GM19463 (cell line): Measurements from ENCODE around the gene CYBA.

ENCODE experiments used
- ATAC-seq: cut with Tn5 transposase; IDR thresholded peaks from one replicate; pipeline ENCODE4 v1.9.1; 2021; ENCODE audit warnings: mild to moderate bottlenecking, moderate library complexity; ENCODE audit not compliant: unreplicated experiment

Gene CYBA

DNA sequence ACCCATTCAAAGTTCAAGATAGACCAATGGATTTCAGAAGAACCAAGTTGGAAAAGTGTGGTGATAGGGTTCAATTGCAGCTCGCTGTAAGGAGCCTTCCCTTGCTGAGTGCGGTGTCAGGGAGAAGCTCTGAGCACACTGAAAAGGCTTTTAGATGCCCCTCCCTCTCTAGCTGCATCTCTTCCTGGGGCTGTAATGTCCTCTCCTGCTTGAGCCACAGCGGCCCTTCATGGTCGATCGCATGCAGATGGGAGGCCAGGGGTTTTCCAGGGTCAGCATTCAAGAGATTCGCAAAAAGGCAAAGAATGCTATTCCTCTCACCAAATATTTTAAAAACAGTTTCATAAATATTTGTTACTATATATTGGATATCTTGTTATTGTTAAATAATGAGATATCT is 56.9 kb downstream of the CYBA start:
- no peak for ATAC-seq

DNA sequence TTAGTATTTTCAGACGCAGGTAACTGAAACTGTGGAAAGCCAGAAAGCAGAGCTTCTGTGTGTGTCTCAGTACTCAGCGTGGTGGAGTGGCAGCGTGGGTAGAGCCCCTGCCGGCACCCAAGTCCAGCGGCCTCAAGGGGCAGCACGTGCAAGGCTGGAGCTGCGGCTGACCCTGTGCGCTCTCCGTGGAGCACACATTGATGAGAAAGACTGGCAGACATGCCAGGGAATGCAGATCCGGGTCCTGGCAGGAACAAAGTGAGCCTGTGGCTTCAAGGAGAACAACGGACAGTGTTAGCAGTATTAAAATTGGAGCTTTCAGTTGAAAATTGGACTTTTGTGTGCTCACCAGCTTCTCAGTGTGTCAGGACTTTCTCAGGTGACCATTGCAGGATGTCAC is 57.4 kb downstream of the CYBA start:
- no peak for ATAC-seq
